Panc1 (cell line): Measurements from ENCODE around the gene TNFAIP2.

Source experiments
- REST ChIP-seq, 2 experiments: IDR thresholded peaks; 2 replicates each; pipeline ENCODE4 v1.6.1; 2011 to 2012; ENCODE audit warnings: low read depth in 2 of 2, control low read depth in 1 of 2, low read length in 1 of 2, mild to moderate bottlenecking in 1 of 2, moderate library complexity in 1 of 2; ENCODE audit not compliant: insufficient read depth in 1 of 2
- TF ChIP-seq, protein P1 (sequence below): fragments of 450-650 bp; IDR thresholded peaks from 2 replicates; pipeline ENCODE4 v1.5.1; 2017; ENCODE audit warnings: mild to moderate bottlenecking

DNA sequence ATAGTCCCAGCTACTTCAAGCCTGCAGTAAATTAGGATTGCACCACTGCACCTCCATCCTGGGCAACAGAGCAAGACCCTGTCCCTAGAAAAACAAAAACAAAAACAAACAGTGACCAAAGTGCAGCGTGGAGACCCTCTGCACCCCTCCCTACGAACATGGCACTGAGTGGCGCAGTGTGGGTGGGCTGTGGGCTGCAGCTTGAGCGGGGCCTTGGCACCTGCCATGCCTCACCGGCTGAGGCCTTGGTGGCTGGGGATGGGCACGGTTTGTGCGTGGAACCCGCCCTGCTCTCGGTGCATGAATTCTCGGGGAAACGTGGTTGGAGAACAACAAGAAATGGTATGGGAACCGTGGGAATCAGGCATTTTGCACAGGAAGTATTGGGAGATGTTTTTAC lies 60.8 kb downstream of the TNFAIP2 start:
- TF ChIP-seq, protein P1, sequence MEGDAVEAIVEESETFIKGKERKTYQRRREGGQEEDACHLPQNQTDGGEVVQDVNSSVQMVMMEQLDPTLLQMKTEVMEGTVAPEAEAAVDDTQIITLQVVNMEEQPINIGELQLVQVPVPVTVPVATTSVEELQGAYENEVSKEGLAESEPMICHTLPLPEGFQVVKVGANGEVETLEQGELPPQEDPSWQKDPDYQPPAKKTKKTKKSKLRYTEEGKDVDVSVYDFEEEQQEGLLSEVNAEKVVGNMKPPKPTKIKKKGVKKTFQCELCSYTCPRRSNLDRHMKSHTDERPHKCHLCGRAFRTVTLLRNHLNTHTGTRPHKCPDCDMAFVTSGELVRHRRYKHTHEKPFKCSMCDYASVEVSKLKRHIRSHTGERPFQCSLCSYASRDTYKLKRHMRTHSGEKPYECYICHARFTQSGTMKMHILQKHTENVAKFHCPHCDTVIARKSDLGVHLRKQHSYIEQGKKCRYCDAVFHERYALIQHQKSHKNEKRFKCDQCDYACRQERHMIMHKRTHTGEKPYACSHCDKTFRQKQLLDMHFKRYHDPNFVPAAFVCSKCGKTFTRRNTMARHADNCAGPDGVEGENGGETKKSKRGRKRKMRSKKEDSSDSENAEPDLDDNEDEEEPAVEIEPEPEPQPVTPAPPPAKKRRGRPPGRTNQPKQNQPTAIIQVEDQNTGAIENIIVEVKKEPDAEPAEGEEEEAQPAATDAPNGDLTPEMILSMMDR = no peak
- TF ChIP-seq REST (IDR thresholded peaks at IDR 0.05; ENCODE audit: insufficient read depth in 1 of 2, low read depth in 2 of 2, low read length in 1 of 2) = no peak
